HG03108 (cell line): ENCODE data around the gene LMO7.
"Not testable (repeated sequence)": the region's sequence is repeated elsewhere in the genome, so short reads cannot be mapped to it uniquely, and the experiment has no call there.

Experiments used
- ATAC-seq: cut with Tn5 transposase; IDR thresholded peaks from one replicate; pipeline ENCODE4 v1.9.1; 2021; ENCODE audit warnings: moderate library complexity; ENCODE audit not compliant: unreplicated experiment

Gene LMO7

GRCh38 chr13:75769141-75769905 lies 133.2 kb downstream of the LMO7 start:
- no peak for ATAC-seq

GRCh38 chr13:75770164-75770563 lies 134.0 kb downstream of the LMO7 start:
- no peak for ATAC-seq

GRCh38 chr13:75770592-75771011 lies 134.5 kb downstream of the LMO7 start:
- ATAC-seq = no peak

- ATAC-seq = no peak
These were observed 135.1 kb downstream of the LMO7 start for GRCh38 chr13:75771226-75771625.

- no peak for ATAC-seq
These were observed 135.7 kb downstream of the LMO7 start for GRCh38 chr13:75771818-75772217.

- ATAC-seq = no peak
These were observed 138.0 kb downstream of the LMO7 start for GRCh38 chr13:75774176-75774575.

GRCh38 chr13:75776550-75776949 lies 140.4 kb downstream of the LMO7 start:
- ATAC-seq = no peak

- no peak for ATAC-seq
These were observed 143.3 kb downstream of the LMO7 start for GRCh38 chr13:75779393-75779792.

- ATAC-seq = not testable (repeated sequence)
These were observed 144.0 kb downstream of the LMO7 start for GRCh38 chr13:75780103-75780502.

- no peak for ATAC-seq
These were observed 146.9 kb downstream of the LMO7 start for GRCh38 chr13:75782985-75783384.

GRCh38 chr13:75784003-75784402 lies 147.9 kb downstream of the LMO7 start:
- no peak for ATAC-seq

GRCh38 chr13:75785130-75785529 lies 149.0 kb downstream of the LMO7 start:
- no peak for ATAC-seq

- no peak for ATAC-seq
These were observed 151.3 kb downstream of the LMO7 start for GRCh38 chr13:75787249-75787928.

GRCh38 chr13:75788481-75788981 lies 152.4 kb downstream of the LMO7 start:
- no peak for ATAC-seq

GRCh38 chr13:75789451-75790197 lies 153.5 kb downstream of the LMO7 start:
- ATAC-seq = no peak

GRCh38 chr13:75790198-75790970 lies 154.3 kb downstream of the LMO7 start:
- ATAC-seq = no peak

- ATAC-seq = no peak
These were observed 156.5 kb downstream of the LMO7 start for GRCh38 chr13:75792526-75793187.

GRCh38 chr13:75793188-75793567 lies 157.0 kb downstream of the LMO7 start:
- not testable (repeated sequence) for ATAC-seq

- no peak for ATAC-seq
These were observed 158.5 kb downstream of the LMO7 start for GRCh38 chr13:75794663-75795062.

- no peak for ATAC-seq
These were observed 159.1 kb downstream of the LMO7 start for GRCh38 chr13:75795274-75795673.
